GM18499 (cell line): Measurements from ENCODE around the gene GFOD1.

Source experiments
- ATAC-seq: cut with Tn5 transposase; IDR thresholded peaks from one replicate; pipeline ENCODE4 v1.9.1; 2021; ENCODE audit warnings: moderate number of reproducible peaks; ENCODE audit not compliant: insufficient read depth, unreplicated experiment

The GFOD1 gene, protein sequence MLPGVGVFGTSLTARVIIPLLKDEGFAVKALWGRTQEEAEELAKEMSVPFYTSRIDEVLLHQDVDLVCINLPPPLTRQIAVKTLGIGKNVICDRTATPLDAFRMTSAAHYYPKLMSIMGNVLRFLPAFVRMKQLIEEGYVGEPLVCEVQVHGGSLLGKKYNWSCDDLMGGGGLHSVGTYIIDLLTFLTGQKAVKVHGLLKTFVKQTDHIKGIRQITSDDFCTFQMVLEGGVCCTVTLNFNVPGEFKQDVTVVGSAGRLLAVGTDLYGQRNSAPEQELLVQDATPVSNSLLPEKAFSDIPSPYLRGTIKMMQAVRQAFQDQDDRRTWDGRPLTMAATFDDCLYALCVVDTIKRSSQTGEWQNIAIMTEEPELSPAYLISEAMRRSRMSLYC

DNA sequence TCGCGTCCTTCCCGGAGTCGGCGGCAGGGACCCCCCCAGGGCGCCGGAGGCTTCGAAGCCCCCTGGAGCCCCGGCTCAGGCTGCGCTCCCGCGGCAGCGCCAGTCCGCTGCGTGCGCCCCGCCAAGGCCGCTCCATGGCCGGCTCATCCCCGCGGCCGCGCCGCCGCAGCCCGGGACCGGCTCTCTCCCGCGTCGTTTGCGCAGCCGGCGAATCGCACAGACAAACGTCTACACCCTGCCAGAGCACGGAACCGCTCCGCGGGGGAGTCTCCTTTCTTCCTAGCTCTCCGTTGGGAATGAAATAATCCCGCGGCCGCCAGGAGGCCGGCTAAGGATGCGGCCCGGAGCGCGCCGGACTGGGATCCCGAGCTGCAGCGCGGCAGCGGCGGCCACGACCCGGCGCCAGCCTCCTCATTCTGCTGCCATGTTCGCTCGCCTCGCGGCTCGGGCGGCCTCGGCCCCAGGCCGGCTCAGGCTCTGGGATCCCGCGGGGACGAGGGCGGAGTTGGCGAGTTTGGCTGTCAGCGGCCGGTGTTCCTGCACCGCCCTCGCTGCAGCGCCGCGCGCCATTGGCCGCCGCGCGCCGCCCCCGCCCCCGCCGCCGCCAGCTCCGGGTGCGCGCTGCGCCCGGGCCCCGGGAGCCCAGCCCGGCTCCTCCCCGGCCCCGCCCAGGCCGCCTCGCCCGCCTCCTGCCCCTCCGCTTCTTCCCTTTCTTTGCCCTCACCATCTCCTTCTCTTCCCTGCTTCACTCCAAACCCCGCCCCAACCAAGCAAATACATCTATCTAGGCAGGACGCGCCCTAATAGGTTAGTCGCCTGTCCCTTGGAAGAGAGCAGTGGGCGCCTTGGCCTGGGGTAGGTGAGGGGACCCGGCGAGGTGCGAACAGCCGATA lies at the start of gene GFOD1:
GFOD1 (minus strand) TSS at position 479 of the 893 bp plus-strand sequence. CDS start 710 bp downstream, outside the sequence.
- peak; percentile 49 for ATAC-seq

DNA sequence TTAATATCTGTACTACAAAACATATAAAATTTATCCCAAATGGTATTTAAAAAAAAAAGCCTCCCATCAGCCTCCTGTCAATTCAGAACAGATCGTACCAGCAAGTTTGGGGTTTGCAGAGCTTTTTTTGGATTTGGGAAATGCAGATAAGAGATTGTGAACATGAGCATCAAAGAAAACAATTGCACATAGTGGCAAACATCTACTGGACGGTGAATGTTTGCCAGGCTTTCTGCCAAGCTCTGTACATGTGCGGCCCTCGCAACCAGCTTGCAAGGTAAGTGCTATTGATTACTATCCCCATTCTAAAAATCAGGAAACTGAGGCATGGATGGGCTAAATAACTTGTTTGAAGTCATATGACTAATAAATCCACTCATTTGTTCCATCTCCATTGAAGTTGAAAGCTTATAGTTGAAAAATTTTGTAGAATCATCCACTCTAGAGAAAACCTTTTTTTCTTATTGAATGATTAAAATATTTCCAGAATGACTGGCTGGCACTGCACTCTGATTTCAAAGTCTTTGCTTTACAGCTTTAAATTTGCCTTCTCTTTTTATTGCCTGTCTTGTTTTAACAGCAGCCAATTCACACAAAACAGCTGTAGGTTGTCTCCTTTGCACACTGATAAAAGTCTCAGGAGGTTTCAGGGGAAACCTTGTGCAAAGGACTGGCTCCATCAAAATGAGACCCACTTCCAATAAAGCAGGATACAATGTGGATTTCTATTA lies 49.6 kb upstream of the GFOD1 start:
- ATAC-seq = no peak

DNA sequence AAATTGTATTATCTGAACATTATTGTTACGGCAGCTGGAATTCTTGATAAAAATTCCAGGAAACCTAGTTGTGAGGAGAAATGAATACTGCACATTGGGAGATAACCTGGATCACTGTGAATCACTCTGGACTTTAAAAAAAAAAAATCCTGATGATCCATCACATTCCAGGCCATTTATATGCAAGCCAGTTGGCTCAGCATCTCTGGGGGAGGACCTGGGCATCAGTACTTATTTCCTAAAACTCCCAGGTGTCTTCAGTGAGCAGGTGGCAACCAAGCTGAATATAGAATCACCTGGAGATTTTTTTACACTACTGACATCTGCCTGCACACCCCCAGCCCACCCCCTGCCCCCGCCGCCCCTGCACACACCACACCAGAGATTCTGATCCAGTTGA lies 47.9 kb upstream of the GFOD1 start:
- ATAC-seq = no peak

DNA sequence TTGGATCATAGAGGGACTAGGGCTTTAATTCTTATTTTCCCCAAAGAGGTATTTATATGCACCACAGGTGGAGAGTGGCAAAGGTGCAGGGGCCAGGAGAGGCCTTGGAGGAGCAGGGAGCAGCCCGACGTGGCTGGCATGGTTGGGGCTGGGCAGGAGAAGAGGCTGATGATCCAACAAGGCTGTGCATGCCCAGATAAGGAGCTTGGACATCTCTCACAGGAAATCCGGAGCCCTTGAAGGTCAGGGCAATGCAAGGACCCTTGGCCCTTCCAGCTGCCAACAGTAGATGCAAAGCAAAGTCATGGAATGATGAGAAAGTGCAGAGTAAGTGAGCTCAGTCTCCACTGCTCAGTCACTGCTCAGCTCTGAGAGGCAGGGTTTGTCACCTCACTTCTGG lies 47.1 kb upstream of the GFOD1 start:
- no peak for ATAC-seq

GRCh38 chr6:13531956-13532355 lies 44.6 kb upstream of the GFOD1 start:
- no peak for ATAC-seq

GRCh38 chr6:13528777-13529343 lies 41.5 kb upstream of the GFOD1 start:
- ATAC-seq = no peak

GRCh38 chr6:13528232-13528631 lies 40.8 kb upstream of the GFOD1 start:
- no peak for ATAC-seq

DNA sequence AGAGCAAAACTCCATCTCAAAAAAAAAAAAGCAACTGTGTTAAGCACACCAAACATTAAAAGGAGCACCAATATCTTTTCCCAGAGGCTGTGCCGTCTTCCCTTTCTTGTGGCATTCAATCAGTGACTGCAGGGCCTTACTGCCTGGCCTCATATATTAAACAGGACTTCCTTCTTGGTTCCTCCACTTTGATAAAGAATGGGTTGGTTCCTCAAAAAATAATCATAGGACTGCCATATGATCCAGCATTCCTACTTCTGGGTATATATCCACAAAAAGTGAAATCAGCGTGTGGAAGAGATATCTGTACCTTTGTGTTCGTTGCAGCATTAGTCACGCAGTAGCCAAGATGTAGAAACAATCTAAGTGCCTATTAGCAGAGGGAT lies 40.3 kb upstream of the GFOD1 start:
- no peak for ATAC-seq

- peak; percentile 56 for ATAC-seq
Observed at GRCh38 chr6:13526727-13527670, 39.6 kb upstream of the GFOD1 start.

DNA sequence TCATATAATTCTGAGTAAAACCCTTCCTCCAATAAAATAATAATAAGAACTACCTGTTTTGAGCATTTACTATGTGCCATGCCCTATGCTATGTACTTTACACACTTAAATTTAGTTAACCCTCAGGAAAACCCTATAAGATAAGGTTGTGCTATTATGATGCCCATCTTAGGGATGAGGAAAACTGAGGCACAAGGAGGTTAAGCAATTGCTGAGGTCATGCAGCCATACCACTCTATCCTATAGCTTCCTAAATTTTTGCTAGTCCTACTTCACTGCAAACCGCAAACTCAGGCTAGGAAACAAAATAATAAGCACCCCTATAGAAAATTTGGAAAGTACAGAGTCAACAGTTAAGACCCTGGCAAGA lies 38.9 kb upstream of the GFOD1 start:
- no peak for ATAC-seq

GRCh38 chr6:13524801-13525508 lies 37.6 kb upstream of the GFOD1 start:
- ATAC-seq = no peak

GRCh38 chr6:13523826-13524622 lies 36.6 kb upstream of the GFOD1 start:
- ATAC-seq = no peak

GRCh38 chr6:13522656-13523055 lies 35.3 kb upstream of the GFOD1 start:
- ATAC-seq = no peak

GRCh38 chr6:13519839-13520238 lies 32.4 kb upstream of the GFOD1 start:
- ATAC-seq = no peak

DNA sequence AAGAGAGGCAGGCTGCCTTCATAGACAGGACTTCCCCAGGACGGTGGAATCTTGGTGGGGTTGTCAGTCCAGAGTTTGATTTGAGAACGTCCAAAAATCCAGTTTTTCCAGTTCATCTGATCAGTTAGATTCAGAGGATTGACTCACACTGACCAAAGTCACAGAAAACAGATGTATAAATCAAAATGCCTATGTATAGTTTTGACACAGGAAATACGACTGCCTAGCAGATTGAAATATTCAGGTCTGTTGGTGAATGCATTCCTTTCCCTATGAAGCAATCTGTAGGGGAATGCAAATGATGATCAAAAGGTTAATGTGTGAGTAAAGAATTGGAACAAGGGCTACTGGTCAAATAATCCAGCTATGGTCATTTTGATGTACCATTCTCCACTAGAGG lies 29.7 kb upstream of the GFOD1 start:
- ATAC-seq = no peak

DNA sequence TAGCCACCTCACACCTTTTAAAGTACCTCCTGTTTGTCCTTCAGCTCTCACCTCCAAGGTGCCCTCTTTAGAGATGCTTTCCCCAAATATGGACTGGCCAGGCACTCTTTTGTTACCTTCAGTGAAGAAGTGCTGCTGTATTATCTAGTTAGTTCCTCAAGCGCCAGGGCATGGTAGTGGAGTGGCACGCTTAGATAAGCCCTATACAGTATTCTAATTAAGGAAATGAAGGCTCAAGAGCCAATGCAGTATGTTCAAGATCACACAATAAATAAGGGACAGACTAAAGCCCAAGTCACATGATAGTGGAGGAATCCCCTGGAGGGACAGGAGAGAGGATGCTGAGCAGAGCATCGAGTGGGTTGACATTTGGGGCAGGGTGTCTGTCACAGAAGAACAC lies 28.5 kb upstream of the GFOD1 start:
- ATAC-seq = no peak

DNA sequence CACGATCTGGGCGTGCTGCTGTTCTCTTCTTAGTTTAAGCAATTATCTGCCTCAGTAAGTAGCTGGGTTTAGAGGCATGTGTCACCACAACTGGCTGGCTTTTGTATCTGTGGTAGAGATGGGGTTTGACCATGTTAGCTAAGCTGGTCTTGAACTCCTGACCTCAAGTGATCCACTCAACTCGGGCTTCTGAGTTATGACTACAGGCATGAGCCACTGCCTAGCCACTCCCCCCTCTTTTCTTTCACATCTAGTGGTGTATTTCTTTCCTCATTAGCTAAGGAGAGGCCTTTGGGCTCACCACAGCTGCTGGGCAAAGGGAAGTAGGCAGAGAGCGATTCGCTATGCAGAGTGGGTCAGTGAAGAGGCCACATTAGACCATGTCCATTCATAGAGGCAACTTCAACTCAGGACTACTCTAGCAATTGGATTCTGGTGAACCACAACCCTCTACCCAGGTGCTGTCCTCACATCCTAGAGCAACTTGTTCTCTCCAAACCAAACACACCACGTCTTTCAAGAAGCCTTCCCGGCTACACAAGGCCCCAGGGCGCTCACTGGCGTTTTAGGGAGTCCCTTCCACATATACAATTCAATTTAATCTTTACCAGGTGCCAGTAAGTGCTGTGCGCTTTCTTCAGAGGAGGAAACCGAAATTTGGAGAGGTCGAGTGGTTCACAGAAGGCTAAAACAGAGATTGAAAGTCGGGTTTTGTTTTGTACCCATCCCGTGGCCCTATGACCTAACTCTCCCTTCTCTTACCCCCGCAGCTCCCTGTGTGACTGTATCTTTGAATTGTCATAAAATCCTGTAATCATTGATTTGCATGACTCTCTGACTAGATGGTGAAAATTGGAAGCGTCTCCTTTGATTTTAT lies 26.5 kb upstream of the GFOD1 start:
- no peak for ATAC-seq
